GM23338 (cell line): Measurements from ENCODE around the gene ENTR1. TPM values are rescaled to one million over a fixed set of nuclear protein-coding genes. Genes with fewer than 3 reads are reported as not detected.

Experiments
- ATAC-seq: fragments of 200-7000 bp; cut with Tn5 transposase; 3 replicates; pipeline ENCODE4 v1.9.1; 2020
- DNase-seq: peaks from one replicate; pipeline ENCODE4 v3.0.0-alpha.2; 2015; ENCODE audit warnings: low spot score
- H2AFZ ChIP-seq: fragments of 200-600 bp; sonication (generic); 2 replicates; pipeline ENCODE4 v1.8.0; 2016; ENCODE audit warnings: antibody characterized with exemption, mild to moderate bottlenecking, moderate library complexity
- H3F3A ChIP-seq: fragments of 200-600 bp; sonication (generic); replicated peaks from 2 replicates; pipeline ENCODE4 v1.8.0; 2017; ENCODE audit warnings: antibody characterized with exemption, mixed run types, low read depth
- H3K27ac ChIP-seq: fragments of 200-600 bp; sonication (generic); 2 replicates; pipeline ENCODE4 v1.6.1; 2016; ENCODE audit warnings: low read depth
- H3K27me3 ChIP-seq: fragments of 200-600 bp; sonication (generic); 2 replicates; pipeline ENCODE4 v1.8.0; 2016; ENCODE audit warnings: mild to moderate bottlenecking, mixed run types, moderate library complexity; ENCODE audit not compliant: insufficient read depth
- H3K36me3 ChIP-seq: fragments of 200-600 bp; sonication (generic); 2 replicates; pipeline ENCODE4 v1.8.0; 2016; ENCODE audit warnings: mild to moderate bottlenecking; ENCODE audit not compliant: insufficient read depth
- H3K4me1 ChIP-seq: fragments of 200-600 bp; sonication (generic); 2 replicates; pipeline ENCODE4 v1.8.0; 2016; ENCODE audit warnings: mild to moderate bottlenecking, moderate library complexity; ENCODE audit not compliant: insufficient read depth
- H3K4me2 ChIP-seq: fragments of 200-600 bp; sonication (generic); 2 replicates; pipeline ENCODE4 v1.7.1; 2017; ENCODE audit warnings: mixed run types
- H3K4me3 ChIP-seq: fragments of 200-600 bp; sonication (generic); 2 replicates; pipeline ENCODE4 v1.6.1; 2016; ENCODE audit warnings: mixed run types
- H3K79me2 ChIP-seq: fragments of 200-600 bp; sonication (generic); replicated peaks from 2 replicates; pipeline ENCODE4 v1.8.0; 2017; ENCODE audit warnings: mild to moderate bottlenecking; ENCODE audit not compliant: insufficient read depth
- H3K9me2 ChIP-seq: fragments of 200-600 bp; sonication (generic); 2 replicates; pipeline ENCODE4 v1.8.0; 2017; ENCODE audit not compliant: insufficient read depth
- H4K20me1 ChIP-seq: fragments of 200-600 bp; sonication (generic); replicated peaks from 2 replicates; pipeline ENCODE4 v1.8.0; 2017; ENCODE audit warnings: mild to moderate bottlenecking; ENCODE audit not compliant: insufficient read depth
- H3K27ac Mint-ChIP-seq: 2 replicates; pipeline ENCODE4 v1.8.0; 2020; ENCODE audit warnings: inconsistent platforms, mild to moderate bottlenecking, moderate library complexity, mixed read lengths
- H3K27me3 Mint-ChIP-seq: 3 replicates; pipeline ENCODE4 v1.8.0; 2022; ENCODE audit warnings: low read depth, mild to moderate bottlenecking, moderate library complexity, mixed read lengths, inconsistent platforms; ENCODE audit not compliant: insufficient read depth, poor library complexity
- H3K36me3 Mint-ChIP-seq: 3 replicates; pipeline ENCODE4 v1.8.0; 2021; ENCODE audit warnings: low read depth, mild to moderate bottlenecking, inconsistent platforms, moderate library complexity, mixed read lengths
- H3K4me1 Mint-ChIP-seq: 3 replicates; pipeline ENCODE4 v1.8.0; 2020; ENCODE audit warnings: mild to moderate bottlenecking, inconsistent platforms, mixed read lengths
- H3K4me3 Mint-ChIP-seq: 3 replicates; pipeline ENCODE4 v1.8.0; 2021; ENCODE audit warnings: moderate library complexity, mild to moderate bottlenecking, inconsistent platforms, mixed read lengths
- H3K9me3 Mint-ChIP-seq: 3 replicates; pipeline ENCODE4 v1.8.0; 2020; ENCODE audit warnings: moderate library complexity, mild to moderate bottlenecking, inconsistent platforms, mixed read lengths
- CREB1 ChIP-seq: fragments of 250-450 bp; sonication (Bioruptor Pico); IDR thresholded peaks from 2 replicates; pipeline ENCODE4 v1.5.0; 2020; ENCODE audit warnings: low read depth, mild to moderate bottlenecking, moderate library complexity
- EZH2 ChIP-seq: fragments of 200-600 bp; sonication (generic); IDR thresholded peaks from one replicate; pipeline ENCODE4 v1.8.0; 2017; ENCODE audit warnings: antibody characterized with exemption, mild to moderate bottlenecking, low read depth; ENCODE audit not compliant: unreplicated experiment
- EZH2phosphoT487 ChIP-seq: fragments of 200-600 bp; sonication (generic); IDR thresholded peaks from one replicate; pipeline ENCODE4 v1.8.1; 2018; ENCODE audit warnings: antibody characterized with exemption; ENCODE audit not compliant: unreplicated experiment
- JUNB ChIP-seq: IDR thresholded peaks from one replicate; pipeline ENCODE4 v1.6.1; 2016; ENCODE audit warnings: antibody characterized with exemption; ENCODE audit not compliant: unreplicated experiment
- NANOG ChIP-seq: IDR thresholded peaks from 2 replicates; pipeline ENCODE4 v1.6.1; 2016; ENCODE audit warnings: antibody characterized with exemption, borderline replicate concordance
- POLR2AphosphoS5 ChIP-seq: IDR thresholded peaks from 2 replicates; pipeline ENCODE4 v1.6.1; 2016; ENCODE audit warnings: antibody characterized with exemption, low read depth
- STAT1 ChIP-seq: IDR thresholded peaks from one replicate; pipeline ENCODE4 v1.6.1; 2016; ENCODE audit warnings: antibody characterized with exemption; ENCODE audit not compliant: unreplicated experiment
- ZNF114 ChIP-seq: fragments of 250-450 bp; sonication (Bioruptor Pico); IDR thresholded peaks from 2 replicates; pipeline ENCODE4 v1.5.0; 2020; ENCODE audit warnings: mild to moderate bottlenecking, moderate library complexity
- ZNF331 ChIP-seq: fragments of 250-450 bp; sonication (Bioruptor Pico); IDR thresholded peaks from 2 replicates; pipeline ENCODE4 v1.5.0; 2020; ENCODE audit warnings: low read depth, mild to moderate bottlenecking, moderate library complexity
- polyA plus RNA-seq: library from polyadenylated mRNA; unstranded; fragments of >200 nt; fragmentation: Nextera tagmentation; extraction: Ambion mirVana; gene quantifications from 2 replicates; pipeline ENCODE4 v1.2.1, GENCODE V29; 2016
- total RNA-seq: library from RNA; depleted of rRNA; stranded (reverse); fragments of >200 nt; shearing (Covaris generic); gene quantifications from 2 replicates; pipeline ENCODE4 v1.2.3, GENCODE V29; 2014
- TF ChIP-seq, protein P1 (sequence below): fragments of 250-450 bp; sonication (Bioruptor Pico); IDR thresholded peaks from 2 replicates; pipeline ENCODE4 v1.5.0; 2020; ENCODE audit warnings: mild to moderate bottlenecking, moderate library complexity
- TF ChIP-seq, protein P2 (sequence below), 2 experiments: fragments of 200-600 bp in 1 of 2; sonication (generic) in 1 of 2; conservative IDR thresholded peaks; 2 replicates each; pipeline versions ENCODE4 v1.5.1 to v1.6.1; 2016 to 2017; ENCODE audit warnings: antibody characterized with exemption in 2 of 2, low read depth in 2 of 2, mild to moderate bottlenecking in 2 of 2, moderate library complexity in 1 of 2
- TF ChIP-seq, protein P3 (sequence below): IDR thresholded peaks from one replicate; pipeline ENCODE4 v1.6.1; 2018; ENCODE audit warnings: antibody characterized with exemption; ENCODE audit not compliant: unreplicated experiment
- TF ChIP-seq, protein P4 (sequence below): IDR thresholded peaks from 2 replicates; pipeline ENCODE4 v1.6.1; 2016; ENCODE audit warnings: antibody characterized with exemption

The ENTR1 gene
- total and polyA plus RNA-seq, 2 experiments from 2014 or later: 25.6 to 91.9 TPM

DNA sequence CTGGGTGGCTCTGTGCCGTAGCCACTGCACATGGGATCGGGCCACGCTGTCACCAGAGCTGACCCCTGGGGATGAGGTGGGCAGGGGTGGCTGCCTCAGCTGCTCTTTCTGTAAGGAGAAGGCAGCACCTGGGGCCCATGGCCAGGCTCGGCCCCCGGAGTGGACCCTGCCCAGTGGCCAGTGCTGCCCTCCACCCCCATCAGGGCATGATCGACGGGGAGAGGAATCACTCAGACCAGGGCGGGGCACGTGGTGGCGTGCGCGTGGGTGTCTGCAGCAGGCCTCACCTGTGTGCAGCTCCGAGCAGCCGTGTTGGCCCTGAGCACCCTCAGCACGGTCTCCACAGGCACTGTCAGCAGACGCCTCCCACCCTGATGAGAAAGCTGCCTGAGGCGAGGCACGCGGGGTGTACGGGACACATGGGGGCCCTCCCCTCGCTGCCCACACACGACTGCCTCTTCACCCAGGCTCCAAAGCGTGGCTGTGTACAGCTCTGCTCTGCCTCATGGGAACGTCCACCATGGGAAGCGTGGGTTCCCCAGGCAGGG lies 28.4 kb downstream of the ENTR1 start:
- H3F3A ChIP-seq: 0 out of 2 replicates have a peak, but pooled peaks cover 3% of the 10 kb centered on the region
- Mint-ChIP-seq H3K9me3 (no peaks in the 10 kb centered on the region), H3K4me1 (no peaks in the 10 kb centered on the region), H3K36me3 (peaks cover 42% of the 10 kb centered on the region), H3K27ac (no peak overlapping the region), H3K27me3 (no peaks in the 10 kb centered on the region), H3K4me3 (no peak overlapping the region)
- no peak overlapping the region for H3K4me3 ChIP-seq
- H2AFZ ChIP-seq: no peak overlapping the region
- H3K9me2 ChIP-seq: no peaks in the 10 kb centered on the region
- no peak overlapping the region for H3K4me2 ChIP-seq
- H3K36me3 ChIP-seq: peaks cover 11% of the 10 kb centered on the region; the same call in 1 of the 2 replicates
- H4K20me1 ChIP-seq: peaks cover 6% of the 10 kb centered on the region; the same call in 1 of the 2 replicates
- DNase-seq (no peak), ATAC-seq (no peak)
- no peak overlapping the region for H3K27ac ChIP-seq
- H3K79me2 ChIP-seq: no peaks in the 10 kb centered on the region
- H3K27me3 ChIP-seq: no peaks in the 10 kb centered on the region
- TF ChIP-seq, protein P1, sequence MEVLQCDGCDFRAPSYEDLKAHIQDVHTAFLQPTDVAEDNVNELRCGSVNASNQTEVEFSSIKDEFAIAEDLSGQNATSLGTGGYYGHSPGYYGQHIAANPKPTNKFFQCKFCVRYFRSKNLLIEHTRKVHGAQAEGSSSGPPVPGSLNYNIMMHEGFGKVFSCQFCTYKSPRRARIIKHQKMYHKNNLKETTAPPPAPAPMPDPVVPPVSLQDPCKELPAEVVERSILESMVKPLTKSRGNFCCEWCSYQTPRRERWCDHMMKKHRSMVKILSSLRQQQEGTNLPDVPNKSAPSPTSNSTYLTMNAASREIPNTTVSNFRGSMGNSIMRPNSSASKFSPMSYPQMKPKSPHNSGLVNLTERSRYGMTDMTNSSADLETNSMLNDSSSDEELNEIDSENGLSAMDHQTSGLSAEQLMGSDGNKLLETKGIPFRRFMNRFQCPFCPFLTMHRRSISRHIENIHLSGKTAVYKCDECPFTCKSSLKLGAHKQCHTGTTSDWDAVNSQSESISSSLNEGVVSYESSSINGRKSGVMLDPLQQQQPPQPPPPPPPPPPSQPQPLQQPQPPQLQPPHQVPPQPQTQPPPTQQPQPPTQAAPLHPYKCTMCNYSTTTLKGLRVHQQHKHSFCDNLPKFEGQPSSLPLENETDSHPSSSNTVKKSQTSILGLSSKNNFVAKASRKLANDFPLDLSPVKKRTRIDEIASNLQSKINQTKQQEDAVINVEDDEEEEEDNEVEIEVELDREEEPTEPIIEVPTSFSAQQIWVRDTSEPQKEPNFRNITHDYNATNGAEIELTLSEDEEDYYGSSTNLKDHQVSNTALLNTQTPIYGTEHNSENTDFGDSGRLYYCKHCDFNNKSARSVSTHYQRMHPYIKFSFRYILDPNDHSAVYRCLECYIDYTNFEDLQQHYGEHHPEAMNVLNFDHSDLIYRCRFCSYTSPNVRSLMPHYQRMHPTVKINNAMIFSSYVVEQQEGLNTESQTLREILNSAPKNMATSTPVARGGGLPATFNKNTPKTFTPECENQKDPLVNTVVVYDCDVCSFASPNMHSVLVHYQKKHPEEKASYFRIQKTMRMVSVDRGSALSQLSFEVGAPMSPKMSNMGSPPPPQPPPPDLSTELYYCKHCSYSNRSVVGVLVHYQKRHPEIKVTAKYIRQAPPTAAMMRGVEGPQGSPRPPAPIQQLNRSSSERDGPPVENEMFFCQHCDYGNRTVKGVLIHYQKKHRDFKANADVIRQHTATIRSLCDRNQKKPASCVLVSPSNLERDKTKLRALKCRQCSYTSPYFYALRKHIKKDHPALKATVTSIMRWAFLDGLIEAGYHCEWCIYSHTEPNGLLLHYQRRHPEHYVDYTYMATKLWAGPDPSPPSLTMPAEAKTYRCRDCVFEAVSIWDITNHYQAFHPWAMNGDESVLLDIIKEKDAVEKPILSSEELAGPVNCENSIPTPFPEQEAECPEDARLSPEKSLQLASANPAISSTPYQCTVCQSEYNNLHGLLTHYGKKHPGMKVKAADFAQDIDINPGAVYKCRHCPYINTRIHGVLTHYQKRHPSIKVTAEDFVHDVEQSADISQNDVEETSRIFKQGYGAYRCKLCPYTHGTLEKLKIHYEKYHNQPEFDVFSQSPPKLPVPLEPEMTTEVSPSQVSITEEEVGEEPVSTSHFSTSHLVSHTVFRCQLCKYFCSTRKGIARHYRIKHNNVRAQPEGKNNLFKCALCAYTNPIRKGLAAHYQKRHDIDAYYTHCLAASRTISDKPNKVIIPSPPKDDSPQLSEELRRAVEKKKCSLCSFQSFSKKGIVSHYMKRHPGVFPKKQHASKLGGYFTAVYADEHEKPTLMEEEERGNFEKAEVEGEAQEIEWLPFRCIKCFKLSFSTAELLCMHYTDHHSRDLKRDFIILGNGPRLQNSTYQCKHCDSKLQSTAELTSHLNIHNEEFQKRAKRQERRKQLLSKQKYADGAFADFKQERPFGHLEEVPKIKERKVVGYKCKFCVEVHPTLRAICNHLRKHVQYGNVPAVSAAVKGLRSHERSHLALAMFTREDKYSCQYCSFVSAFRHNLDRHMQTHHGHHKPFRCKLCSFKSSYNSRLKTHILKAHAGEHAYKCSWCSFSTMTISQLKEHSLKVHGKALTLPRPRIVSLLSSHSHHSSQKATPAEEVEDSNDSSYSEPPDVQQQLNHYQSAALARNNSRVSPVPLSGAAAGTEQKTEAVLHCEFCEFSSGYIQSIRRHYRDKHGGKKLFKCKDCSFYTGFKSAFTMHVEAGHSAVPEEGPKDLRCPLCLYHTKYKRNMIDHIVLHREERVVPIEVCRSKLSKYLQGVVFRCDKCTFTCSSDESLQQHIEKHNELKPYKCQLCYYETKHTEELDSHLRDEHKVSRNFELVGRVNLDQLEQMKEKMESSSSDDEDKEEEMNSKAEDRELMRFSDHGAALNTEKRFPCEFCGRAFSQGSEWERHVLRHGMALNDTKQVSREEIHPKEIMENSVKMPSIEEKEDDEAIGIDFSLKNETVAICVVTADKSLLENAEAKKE (CRISPR knock-in tag): no peak
- TF ChIP-seq JUNB (no peak), CREB1 (no peak), STAT1 (no peak), ZNF331 (no peak), POLR2AphosphoS5 (no peak), EZH2 (no peak), NANOG (no peak), ZNF114 (CRISPR knock-in tag) (no peak), EZH2phosphoT487 (no peak)
- TF ChIP-seq, protein P2, sequence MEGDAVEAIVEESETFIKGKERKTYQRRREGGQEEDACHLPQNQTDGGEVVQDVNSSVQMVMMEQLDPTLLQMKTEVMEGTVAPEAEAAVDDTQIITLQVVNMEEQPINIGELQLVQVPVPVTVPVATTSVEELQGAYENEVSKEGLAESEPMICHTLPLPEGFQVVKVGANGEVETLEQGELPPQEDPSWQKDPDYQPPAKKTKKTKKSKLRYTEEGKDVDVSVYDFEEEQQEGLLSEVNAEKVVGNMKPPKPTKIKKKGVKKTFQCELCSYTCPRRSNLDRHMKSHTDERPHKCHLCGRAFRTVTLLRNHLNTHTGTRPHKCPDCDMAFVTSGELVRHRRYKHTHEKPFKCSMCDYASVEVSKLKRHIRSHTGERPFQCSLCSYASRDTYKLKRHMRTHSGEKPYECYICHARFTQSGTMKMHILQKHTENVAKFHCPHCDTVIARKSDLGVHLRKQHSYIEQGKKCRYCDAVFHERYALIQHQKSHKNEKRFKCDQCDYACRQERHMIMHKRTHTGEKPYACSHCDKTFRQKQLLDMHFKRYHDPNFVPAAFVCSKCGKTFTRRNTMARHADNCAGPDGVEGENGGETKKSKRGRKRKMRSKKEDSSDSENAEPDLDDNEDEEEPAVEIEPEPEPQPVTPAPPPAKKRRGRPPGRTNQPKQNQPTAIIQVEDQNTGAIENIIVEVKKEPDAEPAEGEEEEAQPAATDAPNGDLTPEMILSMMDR (conservative IDR thresholded peaks at IDR 0.05; ENCODE audit: low read depth in 2 of 2): no peak
- TF ChIP-seq, protein P3, sequence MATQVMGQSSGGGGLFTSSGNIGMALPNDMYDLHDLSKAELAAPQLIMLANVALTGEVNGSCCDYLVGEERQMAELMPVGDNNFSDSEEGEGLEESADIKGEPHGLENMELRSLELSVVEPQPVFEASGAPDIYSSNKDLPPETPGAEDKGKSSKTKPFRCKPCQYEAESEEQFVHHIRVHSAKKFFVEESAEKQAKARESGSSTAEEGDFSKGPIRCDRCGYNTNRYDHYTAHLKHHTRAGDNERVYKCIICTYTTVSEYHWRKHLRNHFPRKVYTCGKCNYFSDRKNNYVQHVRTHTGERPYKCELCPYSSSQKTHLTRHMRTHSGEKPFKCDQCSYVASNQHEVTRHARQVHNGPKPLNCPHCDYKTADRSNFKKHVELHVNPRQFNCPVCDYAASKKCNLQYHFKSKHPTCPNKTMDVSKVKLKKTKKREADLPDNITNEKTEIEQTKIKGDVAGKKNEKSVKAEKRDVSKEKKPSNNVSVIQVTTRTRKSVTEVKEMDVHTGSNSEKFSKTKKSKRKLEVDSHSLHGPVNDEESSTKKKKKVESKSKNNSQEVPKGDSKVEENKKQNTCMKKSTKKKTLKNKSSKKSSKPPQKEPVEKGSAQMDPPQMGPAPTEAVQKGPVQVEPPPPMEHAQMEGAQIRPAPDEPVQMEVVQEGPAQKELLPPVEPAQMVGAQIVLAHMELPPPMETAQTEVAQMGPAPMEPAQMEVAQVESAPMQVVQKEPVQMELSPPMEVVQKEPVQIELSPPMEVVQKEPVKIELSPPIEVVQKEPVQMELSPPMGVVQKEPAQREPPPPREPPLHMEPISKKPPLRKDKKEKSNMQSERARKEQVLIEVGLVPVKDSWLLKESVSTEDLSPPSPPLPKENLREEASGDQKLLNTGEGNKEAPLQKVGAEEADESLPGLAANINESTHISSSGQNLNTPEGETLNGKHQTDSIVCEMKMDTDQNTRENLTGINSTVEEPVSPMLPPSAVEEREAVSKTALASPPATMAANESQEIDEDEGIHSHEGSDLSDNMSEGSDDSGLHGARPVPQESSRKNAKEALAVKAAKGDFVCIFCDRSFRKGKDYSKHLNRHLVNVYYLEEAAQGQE: no peak
- TF ChIP-seq, protein P4, sequence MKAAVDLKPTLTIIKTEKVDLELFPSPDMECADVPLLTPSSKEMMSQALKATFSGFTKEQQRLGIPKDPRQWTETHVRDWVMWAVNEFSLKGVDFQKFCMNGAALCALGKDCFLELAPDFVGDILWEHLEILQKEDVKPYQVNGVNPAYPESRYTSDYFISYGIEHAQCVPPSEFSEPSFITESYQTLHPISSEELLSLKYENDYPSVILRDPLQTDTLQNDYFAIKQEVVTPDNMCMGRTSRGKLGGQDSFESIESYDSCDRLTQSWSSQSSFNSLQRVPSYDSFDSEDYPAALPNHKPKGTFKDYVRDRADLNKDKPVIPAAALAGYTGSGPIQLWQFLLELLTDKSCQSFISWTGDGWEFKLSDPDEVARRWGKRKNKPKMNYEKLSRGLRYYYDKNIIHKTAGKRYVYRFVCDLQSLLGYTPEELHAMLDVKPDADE: no peak
- no peaks in the 10 kb centered on the region for H3K4me1 ChIP-seq
